ENCODE measurements around the gene JCAD. TPM values are rescaled to one million over a fixed set of nuclear protein-coding genes. Genes with fewer than 3 reads are reported as not detected.

Gene JCAD
- total and polyA plus RNA-seq, 9 of the 15 experiments (the other 6 are each of a cell fraction or from before 2014, with no cell fraction given): not detected

DNA sequence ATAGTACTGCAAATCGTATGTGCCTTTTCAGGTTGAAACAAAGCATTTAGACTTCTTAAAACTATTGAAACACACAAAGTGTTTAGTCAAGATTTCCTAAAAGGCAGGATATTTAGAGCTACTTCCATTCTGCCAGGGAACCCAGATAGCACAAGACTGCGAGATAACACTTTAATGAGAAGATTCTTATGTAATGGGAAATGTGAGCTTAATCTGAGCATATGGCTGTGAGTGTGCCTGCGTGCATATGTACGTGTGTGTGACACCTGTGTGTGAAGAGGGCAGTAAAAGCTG is 14.3 kb upstream of the JCAD start (continued):
- TF ChIP-seq MCM5 (IDR thresholded peaks at IDR 0.05; ENCODE audit: low read depth): no peak
- TF ChIP-seq ZNF3 (CRISPR knock-in tag; IDR thresholded peaks at IDR 0.05): no peak

DNA sequence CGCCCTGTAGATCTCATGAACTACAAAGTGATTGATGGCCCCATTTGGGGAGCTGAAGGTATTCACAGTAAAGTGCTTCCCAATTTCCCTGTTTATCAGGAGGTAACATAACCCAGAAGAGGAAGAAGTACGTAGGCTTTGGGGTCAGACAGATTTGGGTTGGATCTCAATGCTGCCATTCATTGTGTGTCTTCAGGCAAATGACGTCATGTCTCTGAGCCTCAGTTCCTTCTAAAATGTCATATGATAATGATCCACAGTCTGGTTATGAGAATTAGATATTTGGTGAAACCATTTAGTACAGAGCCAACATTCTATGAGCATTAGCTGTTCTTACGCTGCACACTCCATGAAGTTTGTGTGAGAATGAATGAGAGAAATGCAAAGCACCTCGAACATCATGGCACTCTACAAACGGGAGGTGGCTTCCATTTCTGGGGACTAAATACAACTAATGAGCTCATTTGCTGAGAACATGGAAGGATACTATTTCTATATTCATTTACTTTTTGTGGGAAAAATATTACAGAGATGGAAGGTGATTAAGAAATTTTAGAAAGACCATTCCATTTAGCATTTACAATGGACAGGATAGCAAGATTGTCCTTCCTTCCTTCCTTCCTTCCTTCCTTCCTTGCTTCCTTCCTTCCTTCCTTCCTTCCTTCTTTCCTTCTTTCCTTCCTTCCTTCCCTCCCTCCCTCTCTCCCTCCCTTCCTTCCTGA is 13.8 kb upstream of the JCAD start:
- no peaks in the 10 kb centered on the region for H3K36me3 ChIP-seq (ENCODE audit: control insufficient read depth, insufficient read depth, low read length)
- in situ Hi-C loops (cut with MboI) (no loop called here), intact Hi-C loops (cut with micrococcal nuclease) (no loop called here)
- peaks cover 3% of the 10 kb centered on the region; the same call in 1 of the 2 replicates for H4K20me1 ChIP-seq (replicated peaks; ENCODE audit: control insufficient read depth, insufficient read depth, low read length)
- FAIRE-seq: no peak
- no peak overlapping the region for H3K27ac ChIP-seq (ENCODE audit: extremely low read depth, low read depth, low read length)
- ChIA-PET POLR2A (interaction anchor here (0.6 kb wide), 1 partner anchor 231 kb away, joined by 3 read pairs; no protein-coding TSS in a partner anchor), CTCF (ENCODE audit: low intra/inter-chr PET ratio) (no interaction called here)
- H3K4me3 ChIP-seq: no peak overlapping the region
- H3K9me1 ChIP-seq (ENCODE audit: control insufficient read depth, insufficient read depth, low read length): no peaks in the 10 kb centered on the region
- no peaks in the 10 kb centered on the region for H3K79me2 ChIP-seq (ENCODE audit: control insufficient read depth, insufficient read depth, low read length)
- H3K4me2 ChIP-seq (ENCODE audit: insufficient read depth, low read length): no peak overlapping the region
- no peaks in the 10 kb centered on the region for H3K9me3 ChIP-seq (replicated peaks; ENCODE audit: control insufficient read depth, insufficient read depth, low read depth, low read length)
- no peak overlapping the region for H2AFZ ChIP-seq (ENCODE audit: low read depth, low read length)
- H3K9ac ChIP-seq (ENCODE audit: insufficient read depth in 1 of 2, low read depth in 2 of 2, low read length in 2 of 2): no peak overlapping the region
- no peak for ATAC-seq
- 4% methylated on average over 6 of the region's 6 CpGs for WGBS (ENCODE audit: insufficient coverage, low coverage, missing lambda C conversion rate)
- peaks cover 3 to 6% of the 10 kb centered on the region in 2 experiments; a peak in 2 of 5 replicates for H3K27me3 ChIP-seq (ENCODE audit: control insufficient read depth in 2 of 2, insufficient read depth in 2 of 2, low read length in 2 of 2)
- peaks cover 0 to 11% of the 10 kb centered on the region in 2 experiments; a peak in 4 of 5 replicates for H3K4me1 ChIP-seq (replicated peaks in 1 of 2; ENCODE audit: control insufficient read depth in 2 of 2, insufficient read depth in 2 of 2, low read length in 2 of 2)
- DNase-seq (ENCODE audit: extremely low read depth in 1 of 4, low spot score in 3 of 4): no peak
- BruUV-seq (replicated peaks): no TSS peak
- TF ChIP-seq BDP1 (IDR thresholded peaks at IDR 0.05; ENCODE audit: insufficient read depth, insufficient read length): no peak
- 0 out of 2 replicates have a peak, but pooled peaks have one; percentile 32 for TF ChIP-seq JUNB (CRISPR knock-in tag; conservative IDR thresholded peaks at IDR 0.05)
- no peak for TF ChIP-seq ZZZ3 (IDR thresholded peaks at IDR 0.05)
- TF ChIP-seq, protein P1, sequence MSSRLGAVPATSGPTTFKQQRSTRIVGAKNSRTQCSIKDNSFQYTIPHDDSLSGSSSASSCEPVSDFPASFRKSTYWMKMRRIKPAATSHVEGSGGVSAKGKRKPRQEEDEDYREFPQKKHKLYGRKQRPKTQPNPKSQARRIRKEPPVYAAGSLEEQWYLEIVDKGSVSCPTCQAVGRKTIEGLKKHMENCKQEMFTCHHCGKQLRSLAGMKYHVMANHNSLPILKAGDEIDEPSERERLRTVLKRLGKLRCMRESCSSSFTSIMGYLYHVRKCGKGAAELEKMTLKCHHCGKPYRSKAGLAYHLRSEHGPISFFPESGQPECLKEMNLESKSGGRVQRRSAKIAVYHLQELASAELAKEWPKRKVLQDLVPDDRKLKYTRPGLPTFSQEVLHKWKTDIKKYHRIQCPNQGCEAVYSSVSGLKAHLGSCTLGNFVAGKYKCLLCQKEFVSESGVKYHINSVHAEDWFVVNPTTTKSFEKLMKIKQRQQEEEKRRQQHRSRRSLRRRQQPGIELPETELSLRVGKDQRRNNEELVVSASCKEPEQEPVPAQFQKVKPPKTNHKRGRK (tag; IDR thresholded peaks at IDR 0.05): peak; percentile 57
- TF ChIP-seq ATF7 (IDR thresholded peaks at IDR 0.05): peak; percentile 75
- no peak for TF ChIP-seq ESRRA (IDR thresholded peaks at IDR 0.05; ENCODE audit: borderline replicate concordance, low read depth)
- no peak for TF ChIP-seq LEF1 (IDR thresholded peaks at IDR 0.05)
- TF ChIP-seq, protein P2, sequence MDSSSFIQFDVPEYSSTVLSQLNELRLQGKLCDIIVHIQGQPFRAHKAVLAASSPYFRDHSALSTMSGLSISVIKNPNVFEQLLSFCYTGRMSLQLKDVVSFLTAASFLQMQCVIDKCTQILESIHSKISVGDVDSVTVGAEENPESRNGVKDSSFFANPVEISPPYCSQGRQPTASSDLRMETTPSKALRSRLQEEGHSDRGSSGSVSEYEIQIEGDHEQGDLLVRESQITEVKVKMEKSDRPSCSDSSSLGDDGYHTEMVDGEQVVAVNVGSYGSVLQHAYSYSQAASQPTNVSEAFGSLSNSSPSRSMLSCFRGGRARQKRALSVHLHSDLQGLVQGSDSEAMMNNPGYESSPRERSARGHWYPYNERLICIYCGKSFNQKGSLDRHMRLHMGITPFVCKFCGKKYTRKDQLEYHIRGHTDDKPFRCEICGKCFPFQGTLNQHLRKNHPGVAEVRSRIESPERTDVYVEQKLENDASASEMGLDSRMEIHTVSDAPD (CRISPR knock-in tag; IDR thresholded peaks at IDR 0.05): no peak
- TF ChIP-seq ZNF175 (CRISPR knock-in tag; IDR thresholded peaks at IDR 0.05; ENCODE audit: low read depth): no peak
- TF ChIP-seq, protein P3, sequence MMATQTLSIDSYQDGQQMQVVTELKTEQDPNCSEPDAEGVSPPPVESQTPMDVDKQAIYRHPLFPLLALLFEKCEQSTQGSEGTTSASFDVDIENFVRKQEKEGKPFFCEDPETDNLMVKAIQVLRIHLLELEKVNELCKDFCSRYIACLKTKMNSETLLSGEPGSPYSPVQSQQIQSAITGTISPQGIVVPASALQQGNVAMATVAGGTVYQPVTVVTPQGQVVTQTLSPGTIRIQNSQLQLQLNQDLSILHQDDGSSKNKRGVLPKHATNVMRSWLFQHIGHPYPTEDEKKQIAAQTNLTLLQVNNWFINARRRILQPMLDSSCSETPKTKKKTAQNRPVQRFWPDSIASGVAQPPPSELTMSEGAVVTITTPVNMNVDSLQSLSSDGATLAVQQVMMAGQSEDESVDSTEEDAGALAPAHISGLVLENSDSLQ (IDR thresholded peaks at IDR 0.05): peak; percentile 61; the same call in 1 of the 2 replicates
- no peak for TF ChIP-seq HSF4 (CRISPR knock-in tag; IDR thresholded peaks at IDR 0.05; ENCODE audit: borderline replicate concordance)
- TF ChIP-seq RB1 (IDR thresholded peaks at IDR 0.05; ENCODE audit: low read depth): no peak
- no peak for TF ChIP-seq ATF1 (CRISPR knock-in tag; IDR thresholded peaks at IDR 0.05)
- TF ChIP-seq ATF1 (tag; IDR thresholded peaks at IDR 0.05): 0 out of 2 replicates have a peak, but pooled peaks have one; percentile 27
- no peak for TF ChIP-seq RBM14 (IDR thresholded peaks at IDR 0.05; ENCODE audit: borderline replicate concordance, insufficient read depth, low read depth, low read length)
- no peak for TF ChIP-seq JUND (IDR thresholded peaks at IDR 0.05; ENCODE audit: borderline replicate concordance, low read depth, low read length)
- peak; percentile 56; the same call in 1 of the 3 replicates for TF ChIP-seq JUND (tag; IDR thresholded peaks at IDR 0.05; ENCODE audit: borderline replicate concordance, low read depth, low read length)

All from K562 (cell line).